ENCODE measurements around the gene ZNF565. TPM values are rescaled to one million over a fixed set of nuclear protein-coding genes. Genes with fewer than 3 reads are reported as not detected.

ZNF565 gene
- polyA plus RNA-seq, 1 of the 3 experiments (the other 2 are of a cell fraction) = 1.5 TPM

DNA sequence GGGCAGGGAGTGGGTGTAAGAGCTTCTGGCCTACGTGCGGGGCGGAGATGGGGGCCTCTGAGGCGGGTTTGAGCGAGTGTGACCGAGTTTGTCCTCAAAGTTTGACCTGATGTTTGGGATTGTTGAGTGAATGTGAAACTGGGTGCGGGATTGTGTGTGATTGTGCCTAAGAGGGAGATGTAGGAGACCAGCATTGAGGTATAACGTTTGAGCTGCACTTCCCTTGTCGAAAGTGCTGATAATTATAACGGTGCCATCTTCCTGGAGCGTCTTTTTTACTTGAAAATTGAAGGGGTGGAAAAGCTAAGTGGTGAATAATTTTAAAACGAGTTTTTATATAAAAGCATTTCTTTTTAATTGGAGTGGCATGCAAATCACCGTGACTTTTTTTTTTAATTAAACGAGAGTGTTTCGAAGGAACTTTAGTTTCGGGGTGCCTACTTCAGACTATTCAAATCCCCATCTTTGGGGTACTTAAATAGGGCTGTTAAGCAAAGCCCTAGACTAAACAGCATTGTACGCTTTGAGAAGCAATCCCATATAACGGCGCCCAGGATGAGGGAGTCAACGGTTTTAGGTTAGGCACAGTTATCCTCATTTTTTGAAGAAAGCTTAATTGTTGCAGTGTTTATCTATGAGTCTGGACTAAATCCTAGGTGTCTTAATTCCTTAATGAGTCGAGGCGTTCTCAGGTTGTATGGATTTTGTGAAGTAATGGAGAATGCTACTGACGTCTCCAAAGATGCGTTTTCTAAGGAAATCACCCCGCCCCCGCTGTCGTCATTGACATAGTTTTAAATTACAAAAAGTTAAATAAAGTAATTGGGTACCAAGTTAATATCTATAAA is 1.0 kb upstream of the ZNF565 start:
- no peaks in the 10 kb centered on the region for H3K9me3 ChIP-seq
- no peaks in the 10 kb centered on the region for H3F3A ChIP-seq (replicated peaks; ENCODE audit: insufficient read depth)
- CTCF ChIA-PET = interaction anchor here (1.1 to 1.3 kb wide), 2 partner anchors 30 to 162 kb away, joined by 3 to 4 read pairs; no protein-coding TSS in a partner anchor
- peak; percentile 36 for DNase-seq
- no peaks in the 10 kb centered on the region for H3K27me3 ChIP-seq (ENCODE audit: insufficient read depth)
- H4K20me1 ChIP-seq (ENCODE audit: insufficient read depth) = peaks cover 22% of the 10 kb centered on the region
- H2AFZ ChIP-seq (ENCODE audit: low read depth) = peak overlapping the region; percentile 34
- peak overlapping the region; percentile 82 to 87 for H3K27ac ChIP-seq (ENCODE audit: low read depth in 2 of 2, low read length in 1 of 2)
- peaks cover 4% of the 10 kb centered on the region in 2 experiments; a peak in 2 of 4 replicates for H3K4me1 ChIP-seq (ENCODE audit: control insufficient read depth in 1 of 2, insufficient read depth in 2 of 2, low read depth in 1 of 2, low read length in 1 of 2)
- POLR2A ChIA-PET = interaction anchor here (0.5 to 1.7 kb wide), 7 partner anchors 20 to 358 kb away, joined by 3 to 8 read pairs (median 4); partner anchors contain the start of genes POLR2I, TBCB, ZNF260 and ZNF529
- WGBS (ENCODE audit: low lambda C conversion rate) = 2% methylated on average over 27 of the region's 27 CpGs
- H3K4me3 ChIP-seq (ENCODE audit: low read depth in 2 of 2, low read length in 1 of 2) = peak overlapping the region; percentile 59 to 87
- peaks cover 0 to 32% of the 10 kb centered on the region in 2 experiments for H3K36me3 ChIP-seq (replicated peaks in 1 of 2; ENCODE audit: control insufficient read depth in 1 of 2, insufficient read depth in 2 of 2, low read length in 1 of 2)
- H3K79me2 ChIP-seq (ENCODE audit: insufficient read depth) = peaks cover 64% of the 10 kb centered on the region
- peak overlapping the region; percentile 88 for H3K4me2 ChIP-seq
- no peak for TF ChIP-seq SIN3A (IDR thresholded peaks at IDR 0.05; ENCODE audit: borderline replicate concordance, low read depth, low read length)
- peak; percentile 43; the same call in 1 of the 2 replicates for TF ChIP-seq POLR2AphosphoS5 (IDR thresholded peaks at IDR 0.05; ENCODE audit: low read depth, low read length)
- H3K9me2 ChIP-seq = no peaks in the 10 kb centered on the region
- peak overlapping the region; percentile 96 for H3K9ac ChIP-seq

DNA sequence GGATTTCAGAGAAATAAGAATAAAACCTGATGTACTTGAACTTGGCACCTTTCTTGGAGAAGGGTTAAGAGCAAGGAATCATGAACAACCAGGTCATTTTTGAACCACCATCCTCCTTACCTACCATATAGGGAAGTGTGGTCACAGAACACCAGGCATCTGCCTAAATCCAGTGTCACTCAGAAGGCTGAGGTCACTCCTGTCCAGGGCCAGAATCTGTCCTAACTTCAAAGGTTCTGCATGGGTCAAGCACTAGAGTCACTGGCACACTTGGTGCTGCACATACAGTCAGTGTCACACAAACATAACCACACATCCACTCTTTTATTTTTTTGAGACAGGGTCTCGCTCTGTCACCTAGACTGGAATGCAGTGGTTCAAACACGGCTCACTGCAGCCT is 1.6 kb downstream of the ZNF565 start:
- H3K36me3 ChIP-seq (replicated peaks in 1 of 2; ENCODE audit: control insufficient read depth in 1 of 2, insufficient read depth in 2 of 2, low read length in 1 of 2) = peaks cover 0 to 13% of the 10 kb centered on the region in 2 experiments

More for the DNA sequence above, 1.6 kb downstream of the ZNF565 start:
- CTCF ChIA-PET = no interaction called here
- Histone ChIP-seq H3K4me2 (no peak overlapping the region), H3F3A (replicated peaks; ENCODE audit: insufficient read depth) (no peaks in the 10 kb centered on the region), H3K79me2 (ENCODE audit: insufficient read depth) (peaks cover 45% of the 10 kb centered on the region), H2AFZ (ENCODE audit: low read depth) (no peak overlapping the region), H3K4me1 (ENCODE audit: control insufficient read depth in 1 of 2, insufficient read depth in 2 of 2, low read depth in 1 of 2, low read length in 1 of 2) (peaks cover 4 to 6% of the 10 kb centered on the region in 2 experiments; a peak in 2 of 4 replicates), H3K9me2 (no peaks in the 10 kb centered on the region), H4K20me1 (ENCODE audit: insufficient read depth) (no peaks in the 10 kb centered on the region; the same call in 1 of the 2 replicates), H3K4me3 (ENCODE audit: low read depth in 2 of 2, low read length in 1 of 2) (no peak overlapping the region), H3K27ac (ENCODE audit: low read depth in 2 of 2, low read length in 1 of 2) (no peak overlapping the region), H3K9me3 (no peaks in the 10 kb centered on the region), H3K9ac (no peak overlapping the region), H3K27me3 (ENCODE audit: insufficient read depth) (no peaks in the 10 kb centered on the region)
- TF ChIP-seq ELF1 (IDR thresholded peaks at IDR 0.05) (no peak), EZH2phosphoT487 (IDR thresholded peaks at IDR 0.05; ENCODE audit: borderline replicate concordance, low read depth) (no peak), RCOR1 (IDR thresholded peaks at IDR 0.05; ENCODE audit: low read length) (no peak), FOXJ3 (CRISPR knock-in tag; IDR thresholded peaks at IDR 0.05) (no peak), EP300 (IDR thresholded peaks at IDR 0.05; ENCODE audit: borderline replicate concordance in 1 of 2, low read depth in 1 of 2, low read length in 1 of 2) (no peak), NRF1 (IDR thresholded peaks at IDR 0.05; ENCODE audit: low read depth, low read length) (no peak), SMC3 (IDR thresholded peaks at IDR 0.05; ENCODE audit: low read depth, low read length) (no peak), GATA2 (CRISPR knock-in tag; IDR thresholded peaks at IDR 0.05) (no peak), NFIC (IDR thresholded peaks at IDR 0.05; ENCODE audit: borderline replicate concordance) (no peak), RFX5 (IDR thresholded peaks at IDR 0.05; ENCODE audit: low read length) (no peak), RAD21 (IDR thresholded peaks at IDR 0.05; ENCODE audit: low read length) (no peak), FOSL2 (IDR thresholded peaks at IDR 0.05; ENCODE audit: borderline replicate concordance, low read depth) (no peak), JUND (IDR thresholded peaks at IDR 0.05) (no peak), TAF1 (IDR thresholded peaks at IDR 0.05; ENCODE audit: borderline replicate concordance, low read depth, low read length) (no peak), RXRA (IDR thresholded peaks at IDR 0.05; ENCODE audit: borderline replicate concordance, low read depth) (no peak)
- TF ChIP-seq, protein P1, sequence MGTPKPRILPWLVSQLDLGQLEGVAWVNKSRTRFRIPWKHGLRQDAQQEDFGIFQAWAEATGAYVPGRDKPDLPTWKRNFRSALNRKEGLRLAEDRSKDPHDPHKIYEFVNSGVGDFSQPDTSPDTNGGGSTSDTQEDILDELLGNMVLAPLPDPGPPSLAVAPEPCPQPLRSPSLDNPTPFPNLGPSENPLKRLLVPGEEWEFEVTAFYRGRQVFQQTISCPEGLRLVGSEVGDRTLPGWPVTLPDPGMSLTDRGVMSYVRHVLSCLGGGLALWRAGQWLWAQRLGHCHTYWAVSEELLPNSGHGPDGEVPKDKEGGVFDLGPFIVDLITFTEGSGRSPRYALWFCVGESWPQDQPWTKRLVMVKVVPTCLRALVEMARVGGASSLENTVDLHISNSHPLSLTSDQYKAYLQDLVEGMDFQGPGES (IDR thresholded peaks at IDR 0.05; ENCODE audit: low read depth, low read length) = no peak
- TF ChIP-seq, protein P2, sequence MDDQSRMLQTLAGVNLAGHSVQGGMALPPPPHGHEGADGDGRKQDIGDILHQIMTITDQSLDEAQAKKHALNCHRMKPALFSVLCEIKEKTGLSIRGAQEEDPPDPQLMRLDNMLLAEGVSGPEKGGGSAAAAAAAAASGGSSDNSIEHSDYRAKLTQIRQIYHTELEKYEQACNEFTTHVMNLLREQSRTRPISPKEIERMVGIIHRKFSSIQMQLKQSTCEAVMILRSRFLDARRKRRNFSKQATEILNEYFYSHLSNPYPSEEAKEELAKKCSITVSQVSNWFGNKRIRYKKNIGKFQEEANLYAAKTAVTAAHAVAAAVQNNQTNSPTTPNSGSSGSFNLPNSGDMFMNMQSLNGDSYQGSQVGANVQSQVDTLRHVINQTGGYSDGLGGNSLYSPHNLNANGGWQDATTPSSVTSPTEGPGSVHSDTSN (IDR thresholded peaks at IDR 0.05) = no peak
- TF ChIP-seq, protein P3, sequence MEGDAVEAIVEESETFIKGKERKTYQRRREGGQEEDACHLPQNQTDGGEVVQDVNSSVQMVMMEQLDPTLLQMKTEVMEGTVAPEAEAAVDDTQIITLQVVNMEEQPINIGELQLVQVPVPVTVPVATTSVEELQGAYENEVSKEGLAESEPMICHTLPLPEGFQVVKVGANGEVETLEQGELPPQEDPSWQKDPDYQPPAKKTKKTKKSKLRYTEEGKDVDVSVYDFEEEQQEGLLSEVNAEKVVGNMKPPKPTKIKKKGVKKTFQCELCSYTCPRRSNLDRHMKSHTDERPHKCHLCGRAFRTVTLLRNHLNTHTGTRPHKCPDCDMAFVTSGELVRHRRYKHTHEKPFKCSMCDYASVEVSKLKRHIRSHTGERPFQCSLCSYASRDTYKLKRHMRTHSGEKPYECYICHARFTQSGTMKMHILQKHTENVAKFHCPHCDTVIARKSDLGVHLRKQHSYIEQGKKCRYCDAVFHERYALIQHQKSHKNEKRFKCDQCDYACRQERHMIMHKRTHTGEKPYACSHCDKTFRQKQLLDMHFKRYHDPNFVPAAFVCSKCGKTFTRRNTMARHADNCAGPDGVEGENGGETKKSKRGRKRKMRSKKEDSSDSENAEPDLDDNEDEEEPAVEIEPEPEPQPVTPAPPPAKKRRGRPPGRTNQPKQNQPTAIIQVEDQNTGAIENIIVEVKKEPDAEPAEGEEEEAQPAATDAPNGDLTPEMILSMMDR (IDR thresholded peaks at IDR 0.05) = no peak
- WGBS (ENCODE audit: low lambda C conversion rate) = 93% methylated on average over 2 of the region's 2 CpGs
- no peak for DNase-seq
- POLR2A ChIA-PET = no interaction called here
